Neural cell (in vitro differentiated cells): Measurements from ENCODE around the gene FCMR. TPM values are rescaled to one million over a fixed set of nuclear protein-coding genes. Genes with fewer than 3 reads are reported as not detected.

Experiments used
- H2AFZ ChIP-seq: fragments of 200-600, 300-800 bp; sonication (generic), shearing (Covaris generic); 2 replicates; pipeline ENCODE4 v1.6.0; 2014; ENCODE audit warnings: low read depth, mild to moderate bottlenecking, antibody characterized with exemption, low read length, moderate library complexity
- H3F3A ChIP-seq: fragments of 200-600 bp; shearing (Covaris generic); 2 replicates; pipeline ENCODE4 v1.6.1; 2016; ENCODE audit warnings: mild to moderate bottlenecking, moderate library complexity, mixed read lengths, antibody characterized with exemption, low read length; ENCODE audit not compliant: insufficient read depth, poor library complexity, severe bottlenecking
- H3K27ac ChIP-seq: fragments of 200-600, 300-800 bp; sonication (generic), shearing (Covaris generic); 2 replicates; pipeline ENCODE4 v1.5.1; 2014; ENCODE audit warnings: mild to moderate bottlenecking, low read length, moderate library complexity
- H3K27me3 ChIP-seq: fragments of 300-800, 200-600 bp; sonication (generic), shearing (Covaris generic); 2 replicates; pipeline ENCODE4 v1.6.0; 2014; ENCODE audit warnings: mild to moderate bottlenecking, low read depth, low read length, moderate library complexity; ENCODE audit not compliant: insufficient read depth
- H3K36me3 ChIP-seq: fragments of 300-800, 200-600 bp; sonication (generic), shearing (Covaris generic); 2 replicates; pipeline ENCODE4 v1.5.1; 2014; ENCODE audit warnings: mild to moderate bottlenecking, antibody characterized with exemption, low read length, moderate library complexity; ENCODE audit not compliant: insufficient read depth
- H3K4me2 ChIP-seq: fragments of 300-800, 200-600 bp; sonication (generic), shearing (Covaris generic); 2 replicates; pipeline ENCODE4 v1.6.0; 2014; ENCODE audit warnings: mild to moderate bottlenecking, low read length
- H3K4me3 ChIP-seq: fragments of 300-800, 200-600 bp; sonication (generic), shearing (Covaris generic); 2 replicates; pipeline ENCODE4 v1.5.1; 2014; ENCODE audit warnings: mild to moderate bottlenecking, low read length, moderate library complexity
- H3K79me2 ChIP-seq: fragments of 200-600 bp; shearing (Covaris generic); replicated peaks from 2 replicates; pipeline ENCODE4 v1.6.0; 2014; ENCODE audit warnings: mild to moderate bottlenecking, low read length, moderate library complexity; ENCODE audit not compliant: insufficient read depth
- H3K9ac ChIP-seq: fragments of 300-800, 200-600 bp; sonication (generic), shearing (Covaris generic); 2 replicates; pipeline ENCODE4 v1.6.1; 2016; ENCODE audit warnings: mild to moderate bottlenecking, low read length, mixed read lengths
- H3K9me2 ChIP-seq: fragments of 200-600 bp; shearing (Covaris generic); 2 replicates; pipeline ENCODE4 v1.6.1; 2016; ENCODE audit warnings: mild to moderate bottlenecking, low read length, mixed read lengths; ENCODE audit not compliant: insufficient read depth
- H3K9me3 ChIP-seq: fragments of 200-600, 300-800 bp; sonication (generic), shearing (Covaris generic); 2 replicates; pipeline ENCODE4 v1.6.1; 2016; ENCODE audit warnings: mild to moderate bottlenecking, mixed run types, low read length, moderate library complexity, mixed read lengths
- H4K20me1 ChIP-seq: fragments of 200-600 bp; shearing (Covaris generic); 2 replicates; pipeline ENCODE4 v1.6.1; 2016; ENCODE audit warnings: mild to moderate bottlenecking, mixed run types; ENCODE audit not compliant: insufficient read depth
- CTCF ChIP-seq: fragments of 450-650 bp; IDR thresholded peaks from 2 replicates; pipeline ENCODE4 v1.5.1; 2014; ENCODE audit warnings: antibody characterized with exemption, mild to moderate bottlenecking, moderate library complexity; ENCODE audit not compliant: poor library complexity, severe bottlenecking
- EP300 ChIP-seq: fragments of 450-650 bp; conservative IDR thresholded peaks from 2 replicates; pipeline ENCODE4 v1.6.1; 2014; ENCODE audit warnings: antibody characterized with exemption, mild to moderate bottlenecking, moderate library complexity; ENCODE audit not compliant: poor library complexity, severe bottlenecking
- EZH2 ChIP-seq: fragments of 200-600, 300-800 bp; shearing (Covaris generic), sonication (generic); IDR thresholded peaks from 2 replicates; pipeline ENCODE4 v1.6.1; 2014; ENCODE audit warnings: antibody characterized with exemption, low read length, borderline replicate concordance, mild to moderate bottlenecking; ENCODE audit not compliant: insufficient read depth, poor library complexity, severe bottlenecking
- MXI1 ChIP-seq: fragments of 450-650 bp; conservative IDR thresholded peaks from 2 replicates; pipeline ENCODE4 v1.6.1; 2014; ENCODE audit warnings: antibody characterized with exemption, mild to moderate bottlenecking; ENCODE audit not compliant: poor library complexity, severe bottlenecking
- POLR2AphosphoS5 ChIP-seq: IDR thresholded peaks from 2 replicates; pipeline ENCODE4 v1.6.1; 2012
- RAD21 ChIP-seq: fragments of 450-650 bp; conservative IDR thresholded peaks from 2 replicates; pipeline ENCODE4 v1.6.1; 2014; ENCODE audit warnings: antibody characterized with exemption, mild to moderate bottlenecking, moderate library complexity
- SMC3 ChIP-seq: fragments of 450-650 bp; conservative IDR thresholded peaks from 2 replicates; pipeline ENCODE4 v1.6.1; 2014; ENCODE audit warnings: antibody characterized with exemption, mild to moderate bottlenecking, moderate library complexity; ENCODE audit not compliant: poor library complexity
- TAF1 ChIP-seq: IDR thresholded peaks from 2 replicates; pipeline ENCODE4 v1.6.1; 2012; ENCODE audit warnings: low read depth
- polyA plus RNA-seq: library from polyadenylated mRNA; depleted of rRNA; stranded (reverse); fragments of >200 nt; gene quantifications from 2 replicates; pipeline ENCODE4 v1.2.3, GENCODE V29; 2014
- TF ChIP-seq, protein P1 (sequence below): IDR thresholded peaks from 2 replicates; pipeline ENCODE4 v1.6.1; 2012; ENCODE audit warnings: borderline replicate concordance

Gene FCMR
- polyA plus RNA-seq, 1 donor from 2014 or later = not detected

- H3K9ac ChIP-seq = no peak overlapping the region
- H3K4me2 ChIP-seq = no peak overlapping the region
- no peaks in the 10 kb centered on the region for H3F3A ChIP-seq
- no peaks in the 10 kb centered on the region for H3K27me3 ChIP-seq
- no peaks in the 10 kb centered on the region for H4K20me1 ChIP-seq
- no peak overlapping the region for H3K27ac ChIP-seq
- H3K9me2 ChIP-seq = no peaks in the 10 kb centered on the region
- no peak overlapping the region for H2AFZ ChIP-seq
- no peak for TF ChIP-seq RAD21
- no peak for TF ChIP-seq TAF1
- no peak for TF ChIP-seq MXI1
- no peak for TF ChIP-seq POLR2AphosphoS5
- no peak for TF ChIP-seq EZH2
- TF ChIP-seq CTCF = no peak
- TF ChIP-seq, protein P1, sequence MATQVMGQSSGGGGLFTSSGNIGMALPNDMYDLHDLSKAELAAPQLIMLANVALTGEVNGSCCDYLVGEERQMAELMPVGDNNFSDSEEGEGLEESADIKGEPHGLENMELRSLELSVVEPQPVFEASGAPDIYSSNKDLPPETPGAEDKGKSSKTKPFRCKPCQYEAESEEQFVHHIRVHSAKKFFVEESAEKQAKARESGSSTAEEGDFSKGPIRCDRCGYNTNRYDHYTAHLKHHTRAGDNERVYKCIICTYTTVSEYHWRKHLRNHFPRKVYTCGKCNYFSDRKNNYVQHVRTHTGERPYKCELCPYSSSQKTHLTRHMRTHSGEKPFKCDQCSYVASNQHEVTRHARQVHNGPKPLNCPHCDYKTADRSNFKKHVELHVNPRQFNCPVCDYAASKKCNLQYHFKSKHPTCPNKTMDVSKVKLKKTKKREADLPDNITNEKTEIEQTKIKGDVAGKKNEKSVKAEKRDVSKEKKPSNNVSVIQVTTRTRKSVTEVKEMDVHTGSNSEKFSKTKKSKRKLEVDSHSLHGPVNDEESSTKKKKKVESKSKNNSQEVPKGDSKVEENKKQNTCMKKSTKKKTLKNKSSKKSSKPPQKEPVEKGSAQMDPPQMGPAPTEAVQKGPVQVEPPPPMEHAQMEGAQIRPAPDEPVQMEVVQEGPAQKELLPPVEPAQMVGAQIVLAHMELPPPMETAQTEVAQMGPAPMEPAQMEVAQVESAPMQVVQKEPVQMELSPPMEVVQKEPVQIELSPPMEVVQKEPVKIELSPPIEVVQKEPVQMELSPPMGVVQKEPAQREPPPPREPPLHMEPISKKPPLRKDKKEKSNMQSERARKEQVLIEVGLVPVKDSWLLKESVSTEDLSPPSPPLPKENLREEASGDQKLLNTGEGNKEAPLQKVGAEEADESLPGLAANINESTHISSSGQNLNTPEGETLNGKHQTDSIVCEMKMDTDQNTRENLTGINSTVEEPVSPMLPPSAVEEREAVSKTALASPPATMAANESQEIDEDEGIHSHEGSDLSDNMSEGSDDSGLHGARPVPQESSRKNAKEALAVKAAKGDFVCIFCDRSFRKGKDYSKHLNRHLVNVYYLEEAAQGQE = no peak
- no peak for TF ChIP-seq EP300
- no peak for TF ChIP-seq SMC3
- no peaks in the 10 kb centered on the region for H3K36me3 ChIP-seq
- no peak overlapping the region for H3K4me3 ChIP-seq
- no peaks in the 10 kb centered on the region for H3K79me2 ChIP-seq
- H3K9me3 ChIP-seq = no peaks in the 10 kb centered on the region
Observed at GRCh38 chr1:206937425-206937824, 15.7 kb upstream of the FCMR start.

GRCh38 chr1:206935491-206936067 is 13.8 kb upstream of the FCMR start:
- Histone ChIP-seq H3F3A (no peaks in the 10 kb centered on the region), H3K9me3 (no peaks in the 10 kb centered on the region), H3K79me2 (no peaks in the 10 kb centered on the region), H3K9ac (no peak overlapping the region), H3K4me3 (no peak overlapping the region), H3K27me3 (no peaks in the 10 kb centered on the region), H3K9me2 (no peaks in the 10 kb centered on the region), H4K20me1 (no peaks in the 10 kb centered on the region), H3K36me3 (no peaks in the 10 kb centered on the region), H3K27ac (no peak overlapping the region), H3K4me2 (no peak overlapping the region), H2AFZ (no peak overlapping the region)
- no peak for TF ChIP-seq SMC3
